HG02642 (cell line): ENCODE data around the gene FIG4.
"Not testable (repeated sequence)": the region's sequence is repeated elsewhere in the genome, so short reads cannot be mapped to it uniquely, and the experiment has no call there.

Experiments used
- ATAC-seq: cut with Tn5 transposase; IDR thresholded peaks from one replicate; pipeline ENCODE4 v1.9.1; 2021; ENCODE audit warnings: mild to moderate bottlenecking; ENCODE audit not compliant: unreplicated experiment, poor library complexity

FIG4 gene

DNA sequence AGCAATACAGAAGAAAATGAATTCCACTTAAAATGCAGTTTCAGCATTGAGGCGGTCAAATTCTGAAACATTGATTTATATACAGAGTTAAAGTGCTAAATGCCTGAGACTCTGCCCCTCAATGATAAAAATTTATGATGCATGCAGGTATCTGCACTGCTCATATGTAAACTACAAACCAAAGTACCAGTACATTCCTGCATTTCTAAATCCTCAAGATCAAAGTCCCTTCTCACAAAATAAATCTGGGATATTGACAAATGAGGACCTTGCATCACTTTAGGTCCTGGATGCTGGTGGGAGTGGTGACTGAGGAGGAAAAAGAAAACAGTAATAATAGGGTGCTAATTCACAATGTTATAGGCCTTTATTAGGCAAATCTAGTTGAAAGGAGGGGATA, 101.9 kb downstream of the FIG4 start:
- ATAC-seq = no peak

DNA sequence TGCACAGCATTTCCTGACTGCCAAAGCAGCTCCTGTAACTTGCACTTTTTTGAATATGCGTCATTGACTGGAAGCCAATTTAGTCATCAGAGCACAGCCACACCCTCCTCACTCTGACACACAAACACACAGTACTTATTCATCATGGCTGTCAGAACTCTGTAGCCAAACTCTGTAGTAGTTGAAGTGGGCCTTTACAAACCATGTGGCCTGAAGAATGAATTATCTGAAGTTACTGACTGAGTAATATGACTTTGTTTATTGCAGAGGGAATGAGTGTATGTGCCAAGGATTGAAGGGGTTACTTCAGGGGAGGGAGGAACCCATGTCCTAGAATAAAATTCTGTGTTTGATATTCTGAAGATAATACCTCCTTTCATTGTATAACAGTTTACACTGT, 102.7 kb downstream of the FIG4 start:
- ATAC-seq = no peak

DNA sequence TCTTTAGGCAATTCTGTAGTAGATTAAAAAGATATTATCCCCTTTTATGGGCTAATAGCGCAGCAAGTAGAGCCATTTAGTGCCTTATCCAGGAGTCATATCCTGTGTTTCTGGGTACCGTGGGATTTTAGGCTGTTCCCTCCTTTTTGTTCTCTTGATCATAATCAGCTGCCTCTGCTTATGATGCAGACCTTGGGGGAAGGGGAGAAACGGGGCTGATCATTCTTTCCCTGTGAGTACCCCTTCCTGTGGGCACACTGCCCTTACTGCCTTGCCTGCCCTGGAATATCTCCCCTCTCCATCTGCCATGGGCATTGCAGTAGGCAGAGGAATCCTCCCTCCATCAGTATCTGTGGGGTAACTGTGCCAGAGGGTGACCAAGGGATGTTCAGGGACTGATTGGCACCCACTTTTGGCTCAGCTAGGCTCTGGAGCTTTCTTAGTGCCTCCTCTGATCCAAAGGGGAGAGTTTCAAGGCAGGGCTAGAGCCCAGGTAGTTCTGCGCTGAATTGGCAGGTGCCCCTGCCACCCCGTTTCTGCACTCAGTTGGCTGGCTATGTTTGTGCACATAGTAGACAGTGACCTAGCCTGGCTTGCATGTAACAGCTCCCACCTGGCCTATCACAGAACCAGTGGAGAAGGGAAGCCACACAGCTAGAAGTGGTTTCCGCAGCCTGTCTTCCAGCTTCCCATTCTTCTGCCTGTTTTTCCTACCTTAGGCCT, 103.3 kb downstream of the FIG4 start:
- ATAC-seq = no peak

DNA sequence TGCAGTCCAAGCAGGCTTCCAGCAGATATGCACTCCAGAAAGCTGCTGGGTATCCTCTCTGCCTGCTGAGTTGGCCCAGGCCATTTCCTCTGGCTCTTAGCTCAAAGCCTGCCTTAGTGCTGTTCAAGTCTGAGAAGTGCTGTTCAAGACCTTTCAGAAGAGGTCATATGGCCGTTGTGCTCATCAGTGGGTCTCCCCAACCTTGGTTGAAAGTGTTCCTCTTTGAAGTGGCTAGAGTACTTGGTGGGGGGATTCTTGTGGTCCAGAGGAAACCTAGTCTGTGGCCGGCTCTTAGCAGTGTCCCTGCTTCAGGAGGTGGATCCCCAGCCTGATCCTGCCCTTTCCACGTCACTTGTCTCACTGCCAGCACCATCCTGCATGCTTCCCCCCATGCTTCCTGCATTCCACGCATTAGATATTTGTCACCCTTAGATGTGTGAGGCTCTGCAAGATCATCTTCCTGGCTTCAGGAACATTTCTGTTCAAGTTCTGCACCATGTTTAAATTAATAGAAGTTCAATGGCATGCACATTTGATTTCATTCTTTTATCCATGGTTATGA, 105.0 kb downstream of the FIG4 start:
- no peak for ATAC-seq

DNA sequence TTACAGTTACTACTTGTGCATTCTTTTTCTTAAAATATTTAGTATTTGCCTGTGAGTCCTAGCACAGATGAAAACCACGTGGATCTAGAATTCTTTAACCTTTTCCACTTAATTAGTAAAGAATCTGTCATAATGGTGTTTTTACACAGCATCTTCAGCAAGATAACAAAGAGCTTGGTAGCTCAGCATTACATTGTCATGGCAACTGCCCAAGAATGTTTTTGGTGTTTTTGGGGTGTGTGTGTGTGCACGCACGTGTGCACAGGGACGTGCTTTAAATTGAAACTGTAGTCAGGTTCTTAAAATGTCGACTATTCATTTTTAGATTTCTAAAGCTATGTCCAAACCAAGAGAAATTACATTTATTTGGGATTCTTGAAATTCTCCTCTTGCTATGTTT, 108.0 kb downstream of the FIG4 start:
- no peak for ATAC-seq

DNA sequence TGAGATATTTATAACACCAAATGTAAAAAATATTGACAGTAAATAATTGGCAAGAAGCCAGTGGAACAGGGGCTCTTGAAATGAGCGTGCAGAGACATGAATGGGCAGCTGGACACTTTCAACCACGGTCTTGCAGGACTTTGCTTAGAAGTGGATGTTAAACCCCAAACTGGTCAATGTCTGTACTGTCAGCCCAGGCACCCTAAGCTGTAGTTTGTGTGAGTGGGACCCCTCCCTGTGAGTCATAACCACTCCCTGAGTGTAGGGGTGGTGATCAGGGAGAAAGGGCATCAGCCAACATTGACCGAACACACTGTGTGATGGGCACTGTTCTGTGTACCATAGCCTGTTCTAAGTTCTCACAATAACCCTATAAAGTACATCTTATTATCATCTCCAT, 108.6 kb downstream of the FIG4 start:
- ATAC-seq = no peak

DNA sequence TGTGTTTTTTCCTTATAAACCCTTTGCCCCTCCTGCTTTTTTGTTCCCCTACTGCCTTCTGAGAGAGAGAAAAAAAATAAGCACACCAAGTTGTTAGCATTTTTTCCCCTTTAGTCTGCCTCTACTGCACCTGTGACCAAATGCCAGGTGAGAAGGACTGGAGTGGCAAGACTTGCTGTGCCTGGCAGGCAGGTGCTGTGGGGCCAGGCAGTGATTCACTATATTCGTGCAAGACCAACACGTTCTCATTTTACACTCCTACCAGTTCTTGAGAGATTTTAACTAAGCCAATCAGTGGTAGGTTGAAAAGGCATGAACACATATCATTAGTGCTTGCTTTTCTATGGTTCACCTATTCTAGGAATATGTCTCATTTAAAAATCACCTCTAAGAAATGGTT, 109.7 kb downstream of the FIG4 start:
- ATAC-seq = no peak

DNA sequence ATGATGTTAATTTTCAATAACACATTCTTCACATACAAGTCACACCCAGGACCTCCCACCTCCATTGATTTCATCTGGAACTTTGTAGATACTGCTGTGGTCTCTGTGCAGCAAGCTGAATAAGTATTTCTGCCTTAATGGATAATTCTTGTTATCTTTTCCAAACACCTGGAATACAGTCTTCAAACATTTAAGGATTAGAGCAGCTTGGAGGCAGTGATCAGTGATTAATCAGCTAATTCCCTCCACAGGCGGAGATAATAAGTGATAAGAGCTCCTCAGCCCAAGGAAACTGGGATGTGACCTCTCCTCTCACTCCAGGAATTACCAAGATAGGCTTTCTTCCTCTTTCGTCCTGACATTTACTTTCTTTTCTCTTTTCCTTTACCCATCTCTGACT, 110.7 kb downstream of the FIG4 start:
- no peak for ATAC-seq

DNA sequence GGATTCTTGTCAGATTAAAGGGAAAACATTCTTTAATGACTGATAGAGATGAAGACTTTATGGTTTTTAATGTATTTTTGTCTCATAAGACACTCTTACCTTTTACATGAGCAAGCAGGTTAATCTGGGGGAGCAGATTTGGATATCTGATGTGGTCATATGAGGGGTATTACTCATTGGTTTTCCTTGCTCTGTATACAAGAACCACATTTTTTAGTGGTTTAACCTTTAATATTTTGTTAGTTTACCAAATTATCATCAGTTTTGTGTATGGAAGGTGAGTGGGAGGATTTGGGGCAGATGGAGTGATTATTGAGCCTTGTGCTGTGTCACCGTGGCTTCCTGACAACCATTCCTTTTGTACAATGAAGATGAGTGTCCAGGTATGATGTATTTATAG, 112.9 kb downstream of the FIG4 start:
- ATAC-seq = no peak

DNA sequence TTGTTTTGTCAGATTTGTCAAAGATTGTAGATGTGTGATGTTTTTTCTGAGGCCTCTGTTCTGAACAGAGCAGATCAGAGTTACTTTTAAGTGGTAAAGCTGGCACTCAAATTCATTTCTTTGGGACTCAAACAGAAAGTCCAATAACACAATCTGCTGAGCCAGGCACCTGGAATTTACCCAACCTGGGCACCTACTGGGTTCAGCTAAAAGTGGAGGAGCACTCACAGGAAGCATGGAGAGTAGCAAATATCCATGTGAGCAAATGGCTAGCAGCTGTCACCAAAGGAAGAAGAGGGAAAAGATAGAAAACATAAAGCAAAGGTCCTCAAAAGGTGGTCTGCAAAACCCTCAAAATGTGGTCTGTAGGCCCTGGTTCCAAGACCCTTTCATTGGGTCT, 116.8 kb downstream of the FIG4 start:
- ATAC-seq = no peak

DNA sequence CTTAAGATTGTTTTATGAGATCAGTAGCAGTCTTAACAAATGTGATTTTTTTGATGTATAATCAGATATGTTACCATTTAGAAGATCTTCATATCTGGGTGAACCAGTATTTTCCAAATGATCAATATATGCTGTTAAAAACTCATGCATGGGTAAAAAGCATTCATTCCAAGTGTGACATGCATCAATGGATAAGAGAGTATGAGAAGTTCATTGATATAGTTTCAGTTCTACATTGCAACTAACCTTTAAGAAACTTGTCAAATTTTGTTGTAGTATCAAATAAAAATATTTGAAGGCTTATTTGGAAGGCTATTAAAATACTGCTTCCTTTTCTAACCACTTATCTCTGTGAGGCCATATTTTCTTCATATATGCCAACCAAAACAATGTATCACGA, 117.7 kb downstream of the FIG4 start:
- ATAC-seq = no peak

DNA sequence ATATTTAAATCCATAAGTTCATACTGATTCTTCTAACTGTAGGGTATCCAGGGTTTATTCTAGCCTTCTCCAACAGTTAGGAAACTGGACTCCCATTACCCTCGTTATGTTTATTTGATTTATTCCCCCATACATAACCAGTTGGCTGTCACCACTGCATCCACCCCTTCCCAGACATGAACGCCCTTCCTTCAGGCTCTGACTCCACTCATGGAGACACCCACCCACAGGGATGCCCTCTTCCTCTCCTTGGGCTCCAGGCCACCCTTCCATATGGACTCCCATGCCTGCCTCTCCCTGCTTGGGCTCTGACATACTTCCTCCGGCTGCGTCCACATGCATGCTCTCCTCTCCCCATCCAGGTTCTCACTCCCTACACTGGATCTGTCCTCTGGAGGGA, 124.0 kb downstream of the FIG4 start:
- ATAC-seq = no peak

DNA sequence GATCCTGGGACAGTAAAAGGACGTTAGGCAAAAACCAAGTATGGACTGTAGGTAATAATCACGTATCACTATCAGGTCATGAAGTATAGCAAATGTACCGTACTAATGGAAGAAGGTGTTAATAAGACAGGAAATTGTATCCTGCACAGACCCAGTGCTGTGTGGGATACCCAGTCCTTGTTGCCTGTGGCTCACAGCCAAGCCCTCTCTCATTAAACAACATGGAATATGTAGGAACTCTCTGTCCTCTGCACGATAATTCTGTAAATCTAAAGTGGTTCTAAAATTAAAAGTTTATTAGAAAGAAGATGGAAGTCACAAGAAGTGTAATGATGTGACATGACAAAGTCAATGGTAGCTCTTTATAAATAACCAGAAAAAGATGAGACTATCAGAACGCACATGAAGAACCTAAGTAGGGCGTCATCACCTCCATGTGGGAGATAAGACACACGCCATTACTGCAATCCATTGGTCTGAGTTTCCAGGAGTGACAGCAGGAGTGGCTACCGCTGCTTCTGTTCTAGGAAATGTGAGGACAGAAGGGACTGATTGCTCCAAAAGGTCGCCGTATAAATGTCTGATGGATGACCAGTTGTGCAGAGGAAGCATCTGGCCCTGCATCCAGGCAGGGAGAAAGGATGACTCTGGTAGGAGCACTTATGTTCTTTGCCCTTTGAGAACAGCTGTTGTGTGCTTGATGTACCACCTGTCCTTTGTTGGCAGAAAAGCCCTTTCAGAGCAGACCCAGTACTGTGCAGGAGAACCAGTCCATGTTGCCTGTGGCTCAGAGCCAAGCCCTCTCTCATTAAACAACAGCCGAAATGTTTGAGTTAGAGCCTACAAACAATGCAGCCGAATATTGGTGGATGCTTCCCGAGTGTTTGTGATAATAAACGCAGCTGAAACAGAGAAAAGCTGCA, 125.6 kb downstream of the FIG4 start:
- ATAC-seq = no peak

DNA sequence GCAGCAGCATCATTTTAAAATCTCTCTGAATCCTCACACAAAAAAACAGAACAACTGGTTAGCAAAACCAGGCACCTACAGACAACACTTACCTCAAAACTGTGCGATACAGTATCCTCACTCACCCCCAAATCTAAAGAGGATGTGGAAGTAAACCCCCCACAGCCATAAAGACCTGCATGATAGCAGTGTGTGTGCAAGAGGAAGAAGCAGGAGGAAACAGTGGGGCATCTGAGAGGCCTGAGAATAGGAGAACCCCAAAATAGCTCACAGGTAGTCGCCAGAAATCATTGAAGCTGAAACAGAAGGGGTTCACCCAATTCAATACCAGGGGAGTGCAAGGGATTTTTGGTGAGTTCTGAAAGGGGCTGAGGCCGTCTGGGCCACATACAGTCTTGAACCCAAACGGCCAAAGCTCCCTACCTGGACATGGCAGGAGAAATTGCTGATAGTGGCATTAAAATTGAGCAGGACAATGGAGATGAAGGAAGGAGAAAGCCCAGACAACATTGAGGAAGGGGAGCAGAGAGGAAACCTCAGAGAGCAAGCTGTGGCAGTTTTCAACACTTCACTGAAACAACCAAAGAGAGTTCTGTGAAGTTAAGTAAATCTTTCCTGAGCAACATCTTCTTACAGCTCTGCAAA, 129.7 kb downstream of the FIG4 start:
- ATAC-seq = no peak

DNA sequence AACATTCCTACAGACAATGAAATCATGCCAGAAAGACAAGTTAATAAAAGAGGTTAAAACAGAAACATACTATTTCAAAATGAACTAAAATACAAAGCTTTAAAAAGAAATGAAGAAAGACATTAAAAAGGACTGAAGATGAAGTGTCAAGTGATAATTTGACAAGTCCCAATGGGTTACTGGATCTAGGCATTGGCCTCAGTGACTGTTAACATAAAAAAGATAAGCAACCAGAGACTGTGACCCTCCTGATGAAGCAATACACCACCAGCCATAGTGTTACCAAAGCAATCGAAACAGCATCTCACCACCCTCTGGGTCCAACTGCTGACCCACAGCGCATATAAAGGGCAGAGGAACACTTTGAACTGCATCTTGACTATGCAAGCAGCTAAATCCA, 130.3 kb downstream of the FIG4 start:
- no peak for ATAC-seq

DNA sequence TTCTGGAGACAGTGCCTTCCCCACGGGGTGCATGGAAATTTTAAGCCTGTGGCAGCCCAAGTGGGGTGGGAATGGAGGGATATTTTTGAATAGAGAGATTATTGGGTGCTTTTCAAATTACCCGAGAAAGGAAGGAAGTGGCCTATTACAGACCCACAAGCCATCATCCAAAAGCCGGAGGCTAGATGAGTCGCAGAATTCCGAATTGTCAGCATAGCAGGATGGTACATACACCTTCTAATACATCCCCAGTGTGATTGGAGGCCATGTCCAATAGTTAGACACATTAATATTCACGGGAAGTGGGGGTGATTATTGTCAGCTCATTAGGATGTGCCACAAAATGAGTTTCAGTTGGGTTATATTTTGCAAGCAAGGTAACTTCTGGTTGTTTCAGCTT, 133.0 kb downstream of the FIG4 start:
- ATAC-seq = no peak

DNA sequence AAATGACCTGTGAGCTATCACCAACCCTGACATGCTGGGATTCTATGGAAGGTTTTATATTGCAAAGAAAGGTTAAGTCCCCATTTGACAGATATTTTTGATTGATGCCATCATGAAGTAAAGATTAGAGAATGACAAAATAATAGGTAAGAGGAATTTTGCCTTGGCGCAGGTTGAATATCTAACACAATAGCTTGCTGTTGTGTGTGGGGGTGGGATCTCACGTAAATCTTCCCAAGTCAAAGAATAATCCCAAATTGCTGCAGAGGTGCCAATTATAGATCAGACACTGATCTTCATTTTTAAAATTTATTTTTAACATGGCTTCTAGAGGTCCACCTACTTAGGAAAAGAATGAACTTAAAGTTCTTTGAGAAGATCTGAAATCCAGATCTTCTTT, 135.5 kb downstream of the FIG4 start:
- no peak for ATAC-seq

DNA sequence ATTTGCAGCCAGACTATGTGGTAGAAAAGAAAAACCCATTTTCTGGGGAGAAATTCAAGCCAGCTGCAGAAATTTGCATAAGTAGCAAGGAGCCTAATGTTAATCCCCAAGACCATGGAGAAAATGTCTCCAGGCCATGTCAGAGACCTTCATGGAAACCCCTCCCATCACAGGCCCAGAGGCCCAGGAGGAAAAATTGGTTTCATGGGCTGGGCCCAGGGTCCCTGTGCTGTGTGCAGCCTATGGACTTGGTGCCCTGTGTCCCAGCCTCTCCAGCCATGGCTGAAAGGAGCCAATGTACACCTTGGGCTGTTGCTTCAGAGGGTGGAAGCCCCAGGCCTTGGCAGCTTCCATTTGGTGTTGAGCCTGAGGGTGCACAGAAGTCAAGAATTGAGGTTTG, 140.3 kb downstream of the FIG4 start:
- not testable (repeated sequence) for ATAC-seq

DNA sequence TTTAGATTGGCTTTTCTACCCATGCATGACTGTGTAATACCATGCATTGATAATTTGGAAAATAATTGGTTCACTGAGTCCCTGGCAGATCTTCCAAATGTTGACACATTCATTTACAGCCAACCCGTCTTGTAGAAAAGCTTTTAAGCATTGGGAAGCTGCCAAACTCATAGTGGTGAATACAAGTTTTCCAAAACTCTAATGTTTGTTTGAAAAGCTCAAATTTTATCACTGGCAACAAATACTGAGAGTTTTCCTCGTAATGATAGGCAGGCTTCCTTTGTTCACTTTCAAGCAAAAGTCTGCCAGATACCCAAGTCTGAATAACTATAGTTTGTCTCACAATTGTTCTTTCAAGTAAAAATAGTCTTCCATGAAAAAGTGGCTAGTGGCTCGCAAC, 143.0 kb downstream of the FIG4 start:
- no peak for ATAC-seq

DNA sequence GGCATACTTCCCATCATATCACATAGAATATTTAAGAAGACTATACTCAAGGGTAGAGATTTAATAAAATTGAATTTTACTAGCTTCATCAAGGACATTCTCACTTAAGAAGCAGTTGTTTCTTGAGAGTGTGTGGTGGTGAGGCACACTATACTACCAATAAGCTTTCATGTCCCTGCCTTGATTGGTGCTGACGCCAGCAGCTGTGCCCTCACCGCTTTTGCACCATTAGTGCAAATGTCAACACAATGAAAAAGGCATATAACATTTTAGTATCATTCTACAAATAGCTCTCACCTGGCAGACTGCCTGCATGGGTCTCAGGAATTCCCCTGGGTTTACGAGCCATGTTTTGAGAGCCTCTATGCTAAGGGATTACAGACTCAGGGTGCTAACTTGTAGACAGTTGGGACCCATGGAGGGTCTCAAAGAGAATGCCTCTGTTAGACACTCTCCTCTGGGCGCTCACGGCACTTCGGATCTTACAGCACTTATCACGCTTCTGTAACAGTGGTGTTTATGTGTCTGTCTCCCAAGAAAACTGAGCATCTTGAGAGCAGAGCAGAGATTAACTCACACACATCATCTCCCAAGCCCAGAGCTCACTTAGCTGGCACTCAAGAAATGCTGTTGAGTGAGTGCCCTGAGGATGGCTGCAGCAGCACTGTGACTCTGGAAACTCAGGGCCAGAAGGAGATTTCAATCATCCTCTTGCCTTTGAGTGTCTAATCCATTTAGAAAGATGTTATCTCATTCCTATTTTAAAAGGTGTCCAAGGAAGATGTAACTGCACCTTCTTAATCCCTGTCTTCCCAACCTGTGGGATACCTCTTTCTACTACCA, 143.7 kb downstream of the FIG4 start:
- no peak for ATAC-seq
